Thymus (tissue), 11 donors: Measurements from ENCODE around the gene LRMDA. TPM values are rescaled to one million over a fixed set of nuclear protein-coding genes. Genes with fewer than 3 reads are reported as not detected.
"Not testable (repeated sequence)": the region's sequence is repeated elsewhere in the genome, so short reads cannot be mapped to it uniquely, and the experiment has no call there.

Experiments
- DNase-seq, 9 donors: peaks; one replicate each; pipeline ENCODE4 v3.0.0-alpha.2; 2013; ENCODE audit warnings: low spot score in 9 of 9, low read depth in 6 of 9, missing footprints in 1 of 9
- H3K27ac ChIP-seq, 2 donors: one replicate each; pipeline ENCODE4 v1.5.1; 2013; ENCODE audit warnings: control low read depth in 1 of 2, low read depth in 1 of 2, low read length in 1 of 2, mild to moderate bottlenecking in 1 of 2, moderate library complexity in 1 of 2
- H3K27me3 ChIP-seq, 2 donors: one replicate each; pipeline ENCODE4 v1.5.1; 2013; ENCODE audit warnings: low read length in 1 of 2; ENCODE audit not compliant: control insufficient read depth in 2 of 2, insufficient read depth in 1 of 2
- H3K36me3 ChIP-seq, 2 donors: one replicate each; pipeline ENCODE4 v1.5.1; 2013; ENCODE audit warnings: low read length in 1 of 2, mild to moderate bottlenecking in 1 of 2, moderate library complexity in 1 of 2; ENCODE audit not compliant: control insufficient read depth in 2 of 2, insufficient read depth in 2 of 2
- H3K4me1 ChIP-seq, 2 donors: one replicate each; pipeline ENCODE4 v1.5.1; 2013; ENCODE audit warnings: low read length in 2 of 2; ENCODE audit not compliant: control insufficient read depth in 2 of 2, insufficient read depth in 2 of 2
- H3K4me3 ChIP-seq, 2 donors: one replicate each; pipeline ENCODE4 v1.5.1; 2013; ENCODE audit warnings: low read length in 2 of 2, control low read depth in 1 of 2, mild to moderate bottlenecking in 1 of 2
- H3K9me3 ChIP-seq, 2 donors: one replicate each; pipeline ENCODE4 v1.5.1; 2013; ENCODE audit warnings: low read length in 1 of 2, mild to moderate bottlenecking in 1 of 2; ENCODE audit not compliant: control insufficient read depth in 2 of 2, insufficient read depth in 1 of 2
- WGBS: extraction: QIAGEN DNeasy Blood & Tissue Kit; methylation state at CpG from one replicate; pipeline ENCODE4 v1.1.7; 2013; 5-methylcytosine and 5-hydroxymethylcytosine counted together
- polyA plus RNA-seq: library from polyadenylated mRNA; stranded (reverse); fragments of 200-250 nt; gene quantifications from one replicate; pipeline ENCODE4 v1.2.3, GENCODE V29; 2013
- total RNA-seq: library from RNA; stranded (reverse); fragments of 120-200 nt; gene quantifications from one replicate; pipeline ENCODE4 v1.2.4, GENCODE V29; 2013
- donor health status: healthy.

The LRMDA gene
- total and polyA plus RNA-seq, 2 donors, result 2.5 to 4.6 TPM

DNA sequence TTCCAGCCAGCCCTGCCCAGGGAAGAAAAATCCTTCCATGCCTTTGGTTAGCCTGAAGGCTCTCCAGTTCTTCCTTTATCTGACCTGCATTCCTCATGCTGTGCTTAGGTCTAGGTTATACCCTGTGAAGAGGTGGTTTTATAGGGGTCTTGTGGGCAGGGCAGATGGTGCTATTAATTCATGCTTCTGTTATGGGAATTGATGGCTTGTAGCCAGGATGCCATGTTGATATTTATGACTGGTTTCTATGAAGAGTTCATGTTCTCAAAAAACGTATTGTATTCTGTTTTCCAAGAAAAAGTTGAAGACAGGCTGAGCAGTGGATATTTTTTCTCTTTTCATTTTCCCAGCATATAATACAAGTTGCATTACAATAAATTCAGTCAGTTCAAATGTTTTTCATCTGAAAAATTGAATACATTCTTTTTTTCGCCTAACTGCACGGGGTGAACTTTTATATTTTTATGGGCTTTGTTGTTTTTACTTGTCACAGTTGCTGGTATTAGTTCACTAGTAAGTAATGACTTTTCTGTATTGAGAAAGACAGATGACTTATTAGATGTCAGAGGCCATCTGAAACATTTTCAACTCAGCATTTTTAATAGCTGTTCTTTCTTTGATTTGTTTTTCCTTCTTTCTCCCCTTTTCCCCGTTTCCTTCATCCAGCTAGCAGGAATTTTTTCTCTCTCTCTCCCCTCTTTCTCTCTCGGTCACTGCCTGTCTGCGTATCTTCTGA, 322.8 kb downstream of the LRMDA start:
- WGBS, result 91% methylated on average over 6 of the region's 6 CpGs
- Histone ChIP-seq H3K9me3 (no peaks in the 10 kb centered on the region), H3K27ac (no peak overlapping the region), H3K4me3 (no peak overlapping the region), H3K4me1 (no peaks in the 10 kb centered on the region), H3K27me3 (no peaks in the 10 kb centered on the region), H3K36me3 (no peaks in the 10 kb centered on the region)
- DNase-seq, result no peak

DNA sequence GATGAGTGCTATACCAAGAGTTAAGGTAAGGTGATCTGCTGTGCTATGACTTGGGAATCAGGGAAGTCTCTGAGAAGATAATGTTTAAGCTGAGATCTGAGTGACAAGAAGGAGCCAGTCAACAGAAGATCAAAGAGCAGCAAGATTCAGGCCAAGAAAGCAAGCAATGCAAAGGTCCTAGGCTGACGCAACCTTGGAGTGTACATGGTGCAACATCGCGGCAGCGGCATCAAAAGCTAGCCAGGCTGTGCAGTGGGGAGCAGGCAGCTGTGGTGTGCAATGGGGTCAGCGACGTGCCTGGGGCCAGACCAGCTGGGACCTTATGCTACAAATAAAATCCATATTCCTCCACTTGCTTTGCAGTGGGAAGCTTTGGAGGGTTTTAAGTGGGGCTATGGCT, 324.1 kb downstream of the LRMDA start:
- H3K9me3 ChIP-seq, result no peaks in the 10 kb centered on the region
- no peaks in the 10 kb centered on the region for H3K27me3 ChIP-seq
- 97% methylated on average over 6 of the region's 6 CpGs for WGBS
- no peaks in the 10 kb centered on the region for H3K4me1 ChIP-seq
- H3K36me3 ChIP-seq, result no peaks in the 10 kb centered on the region
- no peak overlapping the region for H3K27ac ChIP-seq
- H3K4me3 ChIP-seq, result no peak overlapping the region
- no peak for DNase-seq

DNA sequence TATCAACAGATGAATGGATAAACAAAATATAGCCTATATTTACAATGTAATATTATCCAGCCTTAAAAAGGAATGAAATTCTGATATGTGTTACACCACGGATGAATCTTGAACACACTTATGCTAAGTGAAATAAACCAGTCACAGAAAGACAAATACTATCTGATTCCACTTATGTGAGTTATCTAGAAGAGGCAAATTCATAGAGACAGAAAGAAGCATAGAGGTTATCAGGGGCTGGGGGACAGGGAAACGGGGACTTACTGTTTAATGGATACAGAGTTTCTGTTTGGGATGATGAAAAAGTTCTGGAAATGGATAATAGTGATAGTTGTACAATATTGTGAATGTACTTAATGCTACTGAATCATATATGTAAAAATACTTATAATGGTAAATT, 329.9 kb downstream of the LRMDA start:
- no peak for DNase-seq
- no peaks in the 10 kb centered on the region for H3K4me1 ChIP-seq
- H3K4me3 ChIP-seq, result no peak overlapping the region
- no peaks in the 10 kb centered on the region for H3K36me3 ChIP-seq
- 95% methylated on average over 2 of the region's 2 CpGs for WGBS
- H3K27me3 ChIP-seq, result no peaks in the 10 kb centered on the region
- no peak overlapping the region for H3K27ac ChIP-seq
- no peaks in the 10 kb centered on the region for H3K9me3 ChIP-seq

- Histone ChIP-seq H3K27me3 (no peaks in the 10 kb centered on the region), H3K4me3 (no peak overlapping the region)
Observed at GRCh38 chr10:75762431-75762802, 331.0 kb downstream of the LRMDA start.

GRCh38 chr10:75763652-75764051, 332.2 kb downstream of the LRMDA start:
- Histone ChIP-seq H3K27ac (no peak overlapping the region), H3K27me3 (no peaks in the 10 kb centered on the region), H3K36me3 (no peaks in the 10 kb centered on the region), H3K9me3 (no peaks in the 10 kb centered on the region), H3K4me1 (no peaks in the 10 kb centered on the region), H3K4me3 (no peak overlapping the region)
- WGBS, result 93% methylated on average over 3 of the region's 3 CpGs
- no peak for DNase-seq

More at GRCh38 chr10:75762431-75762802, 331.0 kb downstream of the LRMDA start:
- no peaks in the 10 kb centered on the region for H3K9me3 ChIP-seq
- no peak overlapping the region for H3K27ac ChIP-seq
- 95% methylated on average over 2 of the region's 2 CpGs for WGBS
- H3K36me3 ChIP-seq, result no peaks in the 10 kb centered on the region
- no peak for DNase-seq
- H3K4me1 ChIP-seq, result no peaks in the 10 kb centered on the region

GRCh38 chr10:75764974-75765788, 333.8 kb downstream of the LRMDA start:
- no peak overlapping the region for H3K4me3 ChIP-seq
- no peaks in the 10 kb centered on the region for H3K36me3 ChIP-seq
- no peaks in the 10 kb centered on the region for H3K27me3 ChIP-seq
- no peaks in the 10 kb centered on the region for H3K9me3 ChIP-seq
- WGBS, result 80% methylated on average over 4 of the region's 4 CpGs
- H3K27ac ChIP-seq, result no peak overlapping the region
- no peaks in the 10 kb centered on the region for H3K4me1 ChIP-seq
- DNase-seq, result no peak

DNA sequence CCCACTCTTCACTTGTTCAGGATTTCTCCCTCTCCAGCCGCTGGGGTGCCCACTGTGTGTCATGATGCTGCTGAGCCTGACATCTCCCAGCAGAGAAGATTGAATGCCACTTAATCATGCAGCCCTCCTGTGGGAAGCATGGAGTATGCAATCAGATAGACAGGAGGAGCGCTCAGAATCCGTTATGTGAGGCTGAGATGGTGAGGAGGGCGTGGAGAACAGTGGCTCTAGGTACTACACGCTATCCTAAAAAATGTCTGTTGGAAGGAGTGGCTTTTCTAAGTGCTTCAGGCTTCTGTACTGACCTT, 334.3 kb downstream of the LRMDA start:
- H3K27me3 ChIP-seq, result no peaks in the 10 kb centered on the region
- H3K4me1 ChIP-seq, result no peaks in the 10 kb centered on the region
- DNase-seq, result no peak
- H3K27ac ChIP-seq, result no peak overlapping the region
- no peaks in the 10 kb centered on the region for H3K36me3 ChIP-seq
- H3K9me3 ChIP-seq, result no peaks in the 10 kb centered on the region
- H3K4me3 ChIP-seq, result no peak overlapping the region
- WGBS, result 90% methylated on average over 5 of the region's 5 CpGs

GRCh38 chr10:75766106-75766505, 334.7 kb downstream of the LRMDA start:
- Histone ChIP-seq H3K9me3 (no peaks in the 10 kb centered on the region), H3K4me3 (no peak overlapping the region), H3K27me3 (no peaks in the 10 kb centered on the region), H3K36me3 (no peaks in the 10 kb centered on the region), H3K4me1 (no peaks in the 10 kb centered on the region), H3K27ac (no peak overlapping the region)
- no peak for DNase-seq

DNA sequence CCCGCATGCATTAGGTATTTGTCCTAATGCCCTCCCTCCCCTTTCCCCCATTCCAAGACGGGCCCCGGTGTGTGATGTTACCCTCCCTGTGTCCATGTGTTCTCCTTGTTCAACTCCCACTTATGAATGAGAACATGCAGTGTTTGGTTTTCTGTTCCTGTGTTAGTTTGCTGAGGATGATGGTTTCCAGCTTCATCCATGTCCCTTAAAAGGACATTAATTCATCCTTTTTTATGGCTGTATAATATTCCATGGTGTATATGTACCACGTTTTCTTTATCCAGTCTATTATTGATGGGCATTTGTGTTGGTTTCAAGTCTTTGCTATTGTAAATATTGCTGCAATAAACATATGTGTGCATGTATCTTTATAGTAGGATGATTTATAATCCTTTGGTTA, 335.3 kb downstream of the LRMDA start:
- not testable (repeated sequence) for H3K36me3 ChIP-seq, H3K4me3 ChIP-seq, DNase-seq, H3K27me3 ChIP-seq, H3K4me1 ChIP-seq, H3K27ac ChIP-seq, H3K9me3 ChIP-seq
- WGBS, result 96% methylated on average over 4 of the region's 4 CpGs
